HG03175 (cell line): Measurements from ENCODE around the gene FBLN5.

ENCODE experiments used
- ATAC-seq: cut with Tn5 transposase; IDR thresholded peaks from one replicate; pipeline ENCODE4 v1.9.1; 2021; ENCODE audit warnings: mild to moderate bottlenecking, moderate library complexity; ENCODE audit not compliant: unreplicated experiment

The FBLN5 gene

GRCh38 chr14:91946622-91947474 lies 646 bp downstream of the FBLN5 start:
- no peak for ATAC-seq

- no peak for ATAC-seq
These were observed 1.5 kb downstream of the FBLN5 start for GRCh38 chr14:91945751-91946621.

GRCh38 chr14:91942946-91943345 lies 4.5 kb downstream of the FBLN5 start:
- ATAC-seq: no peak

GRCh38 chr14:91942128-91942527 lies 5.4 kb downstream of the FBLN5 start:
- ATAC-seq: no peak

GRCh38 chr14:91940209-91940608 lies 7.3 kb downstream of the FBLN5 start:
- no peak for ATAC-seq

- ATAC-seq: no peak
These were observed 11.9 kb downstream of the FBLN5 start for GRCh38 chr14:91935586-91935985.

- no peak for ATAC-seq
These were observed 12.8 kb downstream of the FBLN5 start for GRCh38 chr14:91934554-91935285.

- ATAC-seq: no peak
These were observed 15.9 kb downstream of the FBLN5 start for GRCh38 chr14:91931478-91932088.

- no peak for ATAC-seq
These were observed 17.8 kb downstream of the FBLN5 start for GRCh38 chr14:91929700-91930099.

- ATAC-seq: no peak
These were observed 19.7 kb downstream of the FBLN5 start for GRCh38 chr14:91927800-91928199.

- no peak for ATAC-seq
These were observed 20.3 kb downstream of the FBLN5 start for GRCh38 chr14:91927191-91927590.

- ATAC-seq: no peak
These were observed 21.2 kb downstream of the FBLN5 start for GRCh38 chr14:91926131-91926890.

- ATAC-seq: no peak
These were observed 21.8 kb downstream of the FBLN5 start for GRCh38 chr14:91925727-91926121.

- no peak for ATAC-seq
These were observed 22.3 kb downstream of the FBLN5 start for GRCh38 chr14:91925001-91925726.

GRCh38 chr14:91920526-91920925 lies 27.0 kb downstream of the FBLN5 start:
- ATAC-seq: no peak

- no peak for ATAC-seq
These were observed 27.7 kb downstream of the FBLN5 start for GRCh38 chr14:91919814-91920213.

GRCh38 chr14:91918186-91918883 lies 29.2 kb downstream of the FBLN5 start:
- no peak for ATAC-seq

GRCh38 chr14:91912035-91912434 lies 35.5 kb downstream of the FBLN5 start:
- ATAC-seq: no peak
